NT2/D1 (cell line): ENCODE results near the gene UNC5B.

Experiments
- SUZ12 ChIP-seq: IDR thresholded peaks from 2 replicates; pipeline ENCODE4 v1.6.1; 2011; ENCODE audit not compliant: insufficient read length, insufficient read depth; ENCODE audit errors: extremely low read depth
- YY1 ChIP-seq: IDR thresholded peaks from 2 replicates; pipeline ENCODE4 v1.6.1; 2011; ENCODE audit not compliant: insufficient read length, insufficient read depth

- TF ChIP-seq SUZ12 (no peak), YY1 (no peak)
These were observed 50.4 kb downstream of the UNC5B start for GRCh38 chr10:71262817-71263216.
